Karpas-422 (cell line): ENCODE data around the gene ADGRA3. TPM values are rescaled to one million over a fixed set of nuclear protein-coding genes. Genes with fewer than 3 reads are reported as not detected.

Source experiments
- DNase-seq: peaks from one replicate; pipeline ENCODE4 v3.0.0-alpha.2; 2015
- H2AFZ ChIP-seq: fragments of 200-600 bp; sonication (generic); 2 replicates; pipeline ENCODE4 v1.6.1; 2014; ENCODE audit warnings: antibody characterized with exemption, low read length, mixed read lengths
- H3K27ac ChIP-seq: fragments of 200-600 bp; sonication (generic); 2 replicates; pipeline ENCODE4 v1.5.1; 2014; ENCODE audit warnings: mild to moderate bottlenecking, low read length, moderate library complexity
- H3K27me3 ChIP-seq: fragments of 200-600 bp; sonication (generic); 2 replicates; pipeline ENCODE4 v1.6.1; 2014; ENCODE audit warnings: low read length, mixed read lengths
- H3K36me3 ChIP-seq: fragments of 200-600 bp; sonication (generic); 2 replicates; pipeline ENCODE4 v1.6.1; 2014; ENCODE audit warnings: low read length, mixed read lengths; ENCODE audit not compliant: insufficient read depth
- H3K4me1 ChIP-seq: fragments of 200-600 bp; sonication (generic); 2 replicates; pipeline ENCODE4 v1.6.1; 2014; ENCODE audit warnings: mild to moderate bottlenecking, low read length, mixed read lengths
- H3K4me2 ChIP-seq: fragments of 200-600 bp; sonication (generic); 2 replicates; pipeline ENCODE4 v1.6.1; 2014; ENCODE audit warnings: low read length, low read depth, mild to moderate bottlenecking; ENCODE audit not compliant: poor library complexity, severe bottlenecking
- H3K4me3 ChIP-seq: fragments of 200-600 bp; sonication (generic); 2 replicates; pipeline ENCODE4 v1.5.1; 2014; ENCODE audit warnings: mild to moderate bottlenecking, antibody characterized with exemption, low read length, mixed read lengths
- H3K79me2 ChIP-seq: fragments of 200-600 bp; sonication (generic); 2 replicates; pipeline ENCODE4 v1.6.1; 2014; ENCODE audit warnings: mild to moderate bottlenecking, low read length, mixed read lengths
- H3K9ac ChIP-seq: fragments of 200-600 bp; sonication (generic); 2 replicates; pipeline ENCODE4 v1.6.0; 2014; ENCODE audit warnings: low read length
- H3K9me2 ChIP-seq: fragments of 200-600 bp; sonication (generic), shearing (Covaris generic); replicated peaks from 2 replicates; pipeline ENCODE4 v1.6.0; 2014; ENCODE audit warnings: mild to moderate bottlenecking, low read length, moderate library complexity; ENCODE audit not compliant: insufficient read depth
- H3K9me3 ChIP-seq: fragments of 300-700, 200-600 bp; sonication (generic); 2 replicates; pipeline ENCODE4 v1.6.1; 2014; ENCODE audit warnings: low read length, mixed read lengths
- H4K20me1 ChIP-seq: fragments of 200-600 bp; sonication (generic); 2 replicates; pipeline ENCODE4 v1.6.1; 2014; ENCODE audit warnings: mild to moderate bottlenecking, antibody characterized with exemption, low read length, low read depth; ENCODE audit not compliant: insufficient read depth
- total RNA-seq: library from RNA; depleted of rRNA; stranded (reverse); fragments of >200 nt; shearing (Covaris generic); gene quantifications from 2 replicates; pipeline ENCODE4 v1.2.3, GENCODE V29; 2014; ENCODE audit warnings: low replicate concordance

Gene ADGRA3
- total RNA-seq, 1 experiment from 2014 or later: not detected

- Histone ChIP-seq H3K4me3 (no peak overlapping the region), H3K36me3 (no peaks in the 10 kb centered on the region), H3K9me2 (no peaks in the 10 kb centered on the region), H4K20me1 (no peaks in the 10 kb centered on the region), H3K9me3 (no peaks in the 10 kb centered on the region), H3K27me3 (no peaks in the 10 kb centered on the region), H3K9ac (no peak overlapping the region), H3K4me1 (no peaks in the 10 kb centered on the region), H3K27ac (no peak overlapping the region), H3K79me2 (no peaks in the 10 kb centered on the region), H2AFZ (no peak overlapping the region), H3K4me2 (no peak overlapping the region)
- DNase-seq: no peak
These were observed 22.9 kb downstream of the ADGRA3 start for GRCh38 chr4:22492987-22493386.

DNA sequence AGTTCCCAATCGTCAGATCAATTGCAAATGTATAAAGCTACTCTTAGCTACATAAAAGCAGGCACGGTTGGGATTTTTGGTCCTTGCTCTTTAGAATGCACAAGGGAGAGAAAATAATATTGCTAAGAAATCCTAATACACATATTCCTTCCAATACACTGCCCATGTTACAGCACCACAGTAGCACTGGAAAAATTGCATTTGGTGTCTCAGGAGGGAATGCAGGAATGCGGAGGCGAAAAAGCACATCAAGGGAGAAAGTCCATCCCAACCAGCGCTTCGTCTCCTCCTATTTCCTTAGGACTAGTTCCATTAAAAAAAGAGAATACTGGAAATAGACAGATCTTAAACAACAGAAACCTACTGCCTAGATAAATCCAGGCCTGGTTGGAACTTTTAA lies 23.9 kb downstream of the ADGRA3 start:
- Histone ChIP-seq H3K4me2 (no peak overlapping the region), H3K4me3 (no peak overlapping the region), H3K27ac (no peak overlapping the region), H3K9ac (no peak overlapping the region), H3K4me1 (no peaks in the 10 kb centered on the region), H2AFZ (no peak overlapping the region), H3K27me3 (no peaks in the 10 kb centered on the region), H4K20me1 (no peaks in the 10 kb centered on the region), H3K79me2 (no peaks in the 10 kb centered on the region), H3K9me2 (no peaks in the 10 kb centered on the region), H3K9me3 (no peaks in the 10 kb centered on the region), H3K36me3 (no peaks in the 10 kb centered on the region)
- DNase-seq: no peak

GRCh38 chr4:22490718-22491315 lies 25.0 kb downstream of the ADGRA3 start:
- no peaks in the 10 kb centered on the region for H3K9me3 ChIP-seq
- no peaks in the 10 kb centered on the region for H3K79me2 ChIP-seq
- H3K4me1 ChIP-seq: no peaks in the 10 kb centered on the region
- H3K4me2 ChIP-seq: no peak overlapping the region
- H3K4me3 ChIP-seq: no peak overlapping the region
- H3K27me3 ChIP-seq: no peaks in the 10 kb centered on the region
- no peak overlapping the region for H3K9ac ChIP-seq
- no peak overlapping the region for H3K27ac ChIP-seq
- no peaks in the 10 kb centered on the region for H4K20me1 ChIP-seq
- no peaks in the 10 kb centered on the region for H3K9me2 ChIP-seq
- DNase-seq: no peak
- no peak overlapping the region for H2AFZ ChIP-seq
- no peaks in the 10 kb centered on the region for H3K36me3 ChIP-seq

DNA sequence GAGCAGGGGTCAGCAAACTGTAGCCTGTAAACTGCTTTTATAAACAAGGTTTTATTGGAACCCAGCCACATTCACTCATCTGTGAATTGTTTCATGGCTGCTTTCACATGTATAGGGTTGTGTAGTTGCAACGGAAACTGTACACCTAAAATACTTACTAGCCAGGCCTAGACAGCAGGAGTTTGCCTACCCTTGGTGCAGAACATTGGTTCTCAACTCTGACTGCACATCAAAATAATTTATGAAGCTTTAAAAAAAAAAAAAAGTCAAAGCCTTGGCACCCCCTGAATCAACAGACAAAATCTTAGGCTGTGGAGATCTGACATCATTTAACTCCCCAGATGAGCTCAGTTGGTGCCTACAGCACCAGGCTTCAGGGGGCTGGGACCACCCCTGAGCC lies 27.8 kb downstream of the ADGRA3 start:
- H3K79me2 ChIP-seq: no peaks in the 10 kb centered on the region
- H3K27me3 ChIP-seq: no peaks in the 10 kb centered on the region
- H3K9me2 ChIP-seq: no peaks in the 10 kb centered on the region
- H3K36me3 ChIP-seq: no peaks in the 10 kb centered on the region
- no peaks in the 10 kb centered on the region for H3K9me3 ChIP-seq
- DNase-seq: no peak
- no peaks in the 10 kb centered on the region for H4K20me1 ChIP-seq
- no peak overlapping the region for H3K4me2 ChIP-seq
- H3K4me1 ChIP-seq: no peaks in the 10 kb centered on the region
- H2AFZ ChIP-seq: no peak overlapping the region
- no peak overlapping the region for H3K9ac ChIP-seq
- no peak overlapping the region for H3K27ac ChIP-seq
- no peak overlapping the region for H3K4me3 ChIP-seq

DNA sequence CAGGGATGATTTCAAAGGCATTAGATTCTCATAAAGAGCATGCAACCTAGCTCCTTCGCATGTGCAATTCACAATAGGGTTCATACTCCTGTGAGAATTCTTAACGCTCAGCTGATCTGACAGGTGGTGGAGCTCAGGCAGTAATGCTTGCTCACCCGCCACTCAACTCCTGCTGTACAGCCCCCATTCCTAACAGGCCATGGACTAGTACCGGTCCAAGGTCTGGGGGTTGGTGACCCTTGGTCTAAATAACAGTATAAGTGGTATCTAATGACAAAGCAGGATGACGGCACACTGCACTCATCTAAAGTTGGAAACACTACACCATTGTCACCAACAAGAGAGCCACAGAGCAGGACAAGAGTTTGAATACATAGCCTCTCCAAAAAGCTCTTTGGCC lies 28.5 kb downstream of the ADGRA3 start:
- H4K20me1 ChIP-seq: no peaks in the 10 kb centered on the region
- no peaks in the 10 kb centered on the region for H3K9me2 ChIP-seq
- no peaks in the 10 kb centered on the region for H3K27me3 ChIP-seq
- no peak overlapping the region for H3K27ac ChIP-seq
- H3K4me3 ChIP-seq: no peak overlapping the region
- no peak overlapping the region for H3K9ac ChIP-seq
- no peak overlapping the region for H3K4me2 ChIP-seq
- no peaks in the 10 kb centered on the region for H3K79me2 ChIP-seq
- H3K9me3 ChIP-seq: no peaks in the 10 kb centered on the region
- H3K4me1 ChIP-seq: no peaks in the 10 kb centered on the region
- H2AFZ ChIP-seq: no peak overlapping the region
- DNase-seq: no peak
- no peaks in the 10 kb centered on the region for H3K36me3 ChIP-seq

DNA sequence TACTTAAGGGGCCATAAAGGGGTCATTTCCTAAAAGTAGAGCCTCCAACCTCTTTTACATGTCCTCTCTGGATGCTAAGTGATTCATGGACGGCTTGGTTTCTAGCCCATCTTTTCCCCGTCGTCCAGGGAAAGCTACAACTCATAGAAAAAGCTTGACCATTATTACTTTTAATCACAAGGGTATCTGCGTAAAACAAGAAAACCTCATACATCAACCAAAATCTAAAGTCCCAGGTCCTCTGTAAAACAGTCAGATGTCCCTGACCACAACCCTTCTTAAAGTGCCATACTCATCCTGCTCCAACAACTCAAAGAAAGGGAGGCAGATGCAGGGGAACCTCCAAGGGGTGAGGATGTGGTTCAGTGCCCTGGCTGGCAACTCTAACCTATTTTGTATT lies 29.6 kb downstream of the ADGRA3 start:
- Histone ChIP-seq H3K4me2 (no peak overlapping the region), H3K9me3 (no peaks in the 10 kb centered on the region), H3K79me2 (no peaks in the 10 kb centered on the region), H3K27me3 (no peaks in the 10 kb centered on the region), H4K20me1 (no peaks in the 10 kb centered on the region), H3K4me1 (no peaks in the 10 kb centered on the region), H3K27ac (no peak overlapping the region), H3K9ac (no peak overlapping the region), H3K36me3 (no peaks in the 10 kb centered on the region), H3K9me2 (no peaks in the 10 kb centered on the region), H3K4me3 (no peak overlapping the region), H2AFZ (no peak overlapping the region)
- no peak for DNase-seq

DNA sequence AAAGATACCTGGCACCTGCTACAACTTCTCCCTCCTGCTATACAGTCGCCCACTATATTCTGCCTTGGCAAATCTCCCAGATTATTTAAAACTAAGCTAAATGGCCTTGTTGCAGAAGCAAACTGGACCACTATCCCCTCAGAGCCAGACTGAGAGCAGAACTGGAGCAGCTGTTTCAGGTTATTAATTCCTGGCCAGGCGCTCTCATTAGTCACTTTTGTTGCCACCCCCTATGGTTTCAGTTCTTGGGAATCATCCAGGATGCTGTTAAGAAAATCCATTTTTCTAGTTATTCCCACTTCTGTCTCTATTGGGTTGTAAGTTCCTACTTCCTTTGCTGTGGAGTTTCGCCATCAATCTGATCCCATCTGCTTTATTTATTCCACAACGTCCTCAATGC lies 30.1 kb downstream of the ADGRA3 start:
- no peak overlapping the region for H3K4me2 ChIP-seq
- H4K20me1 ChIP-seq: no peaks in the 10 kb centered on the region
- H3K36me3 ChIP-seq: no peaks in the 10 kb centered on the region
- H3K9me2 ChIP-seq: no peaks in the 10 kb centered on the region
- H2AFZ ChIP-seq: no peak overlapping the region
- no peaks in the 10 kb centered on the region for H3K27me3 ChIP-seq
- no peak overlapping the region for H3K9ac ChIP-seq
- H3K4me1 ChIP-seq: no peaks in the 10 kb centered on the region
- no peaks in the 10 kb centered on the region for H3K9me3 ChIP-seq
- no peak overlapping the region for H3K27ac ChIP-seq
- no peak overlapping the region for H3K4me3 ChIP-seq
- H3K79me2 ChIP-seq: no peaks in the 10 kb centered on the region
- DNase-seq: no peak

- Histone ChIP-seq H3K4me1 (no peaks in the 10 kb centered on the region), H3K9me2 (no peaks in the 10 kb centered on the region), H3K79me2 (no peaks in the 10 kb centered on the region), H3K9me3 (no peaks in the 10 kb centered on the region), H4K20me1 (no peaks in the 10 kb centered on the region), H3K27ac (no peak overlapping the region), H3K9ac (no peak overlapping the region), H2AFZ (no peak overlapping the region), H3K4me2 (no peak overlapping the region), H3K27me3 (no peaks in the 10 kb centered on the region), H3K4me3 (no peak overlapping the region), H3K36me3 (no peaks in the 10 kb centered on the region)
- DNase-seq: no peak
These were observed 32.3 kb downstream of the ADGRA3 start for GRCh38 chr4:22483551-22483981.
